Measurements from ENCODE around the gene ADRB2.
"Not testable (repeated sequence)": the region's sequence is repeated elsewhere in the genome, so short reads cannot be mapped to it uniquely, and the experiment has no call there.

ADRB2 gene

DNA sequence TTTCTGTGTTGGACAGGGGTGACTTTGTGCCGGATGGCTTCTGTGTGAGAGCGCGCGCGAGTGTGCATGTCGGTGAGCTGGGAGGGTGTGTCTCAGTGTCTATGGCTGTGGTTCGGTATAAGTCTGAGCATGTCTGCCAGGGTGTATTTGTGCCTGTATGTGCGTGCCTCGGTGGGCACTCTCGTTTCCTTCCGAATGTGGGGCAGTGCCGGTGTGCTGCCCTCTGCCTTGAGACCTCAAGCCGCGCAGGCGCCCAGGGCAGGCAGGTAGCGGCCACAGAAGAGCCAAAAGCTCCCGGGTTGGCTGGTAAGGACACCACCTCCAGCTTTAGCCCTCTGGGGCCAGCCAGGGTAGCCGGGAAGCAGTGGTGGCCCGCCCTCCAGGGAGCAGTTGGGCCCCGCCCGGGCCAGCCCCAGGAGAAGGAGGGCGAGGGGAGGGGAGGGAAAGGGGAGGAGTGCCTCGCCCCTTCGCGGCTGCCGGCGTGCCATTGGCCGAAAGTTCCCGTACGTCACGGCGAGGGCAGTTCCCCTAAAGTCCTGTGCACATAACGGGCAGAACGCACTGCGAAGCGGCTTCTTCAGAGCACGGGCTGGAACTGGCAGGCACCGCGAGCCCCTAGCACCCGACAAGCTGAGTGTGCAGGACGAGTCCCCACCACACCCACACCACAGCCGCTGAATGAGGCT lies at the start of gene ADRB2:
Gene ADRB2, plus strand, starts transcription at position 559 of the 686 bp plus-strand sequence. CDS start 221 bp downstream, outside the sequence.
- peak; percentile 72 for DNase-seq (ENCODE audit: low read depth, low spot score)

DNA sequence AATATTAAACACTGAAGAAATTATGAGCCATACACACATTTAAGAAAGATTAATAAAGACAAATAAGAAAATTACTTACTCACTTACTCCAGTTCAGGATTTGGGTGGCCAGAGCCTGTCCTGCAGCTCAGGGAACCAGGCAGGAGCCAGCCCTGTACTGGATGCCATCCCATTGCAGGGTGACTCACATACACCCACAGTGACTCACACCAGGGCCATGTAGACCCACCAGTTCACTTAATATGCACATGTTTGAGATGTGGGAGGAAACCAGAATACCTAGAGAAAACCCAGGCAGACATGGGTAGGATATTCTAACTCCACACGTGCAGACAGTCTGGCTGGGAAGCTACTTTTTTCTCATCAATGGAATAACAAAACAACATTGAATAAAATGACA lies 49.6 kb upstream of the ADRB2 start:
- DNase-seq (ENCODE audit: low read depth, low spot score), result no peak

DNA sequence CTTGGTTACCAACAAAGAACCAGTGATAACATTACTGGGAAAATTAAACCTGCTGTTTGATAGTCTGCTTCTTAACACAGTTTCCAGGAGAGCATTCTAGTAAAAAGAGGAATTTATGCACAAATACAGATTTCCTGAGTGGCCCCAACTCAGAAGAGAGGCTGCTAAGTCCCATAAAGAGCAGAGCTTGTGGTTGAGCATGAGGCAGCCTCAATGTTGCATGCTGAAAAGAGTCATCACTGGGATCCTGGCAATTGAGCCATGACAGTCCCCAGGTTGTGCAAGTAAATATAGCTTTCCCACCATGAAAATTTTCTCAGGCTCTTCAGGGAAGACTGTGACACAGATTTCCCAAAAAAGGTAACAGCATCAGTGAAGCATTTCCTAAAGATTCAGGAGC lies 47.5 kb upstream of the ADRB2 start:
- no peak for DNase-seq (ENCODE audit: low read depth, low spot score)

DNA sequence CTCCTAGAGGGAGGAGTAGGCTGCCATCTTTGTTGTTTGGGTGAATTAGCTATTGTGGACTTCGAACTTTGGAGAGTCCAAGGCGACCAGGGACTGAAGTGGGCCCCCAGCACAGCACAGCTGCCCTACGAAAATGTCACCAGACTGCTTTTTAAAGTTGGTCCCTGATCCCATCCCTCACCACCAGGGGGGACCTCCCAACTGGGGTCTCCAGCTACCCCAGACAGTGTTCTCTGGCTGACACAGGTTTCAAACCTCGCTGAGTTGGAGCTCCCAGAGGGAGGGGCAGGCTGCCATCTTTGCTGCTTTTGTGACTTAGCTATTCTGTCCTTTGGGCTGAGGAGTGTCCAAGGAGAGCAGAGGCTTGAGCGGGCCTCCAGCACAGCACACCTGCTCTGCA lies 45.7 kb upstream of the ADRB2 start:
- DNase-seq (ENCODE audit: low read depth, low spot score), result no peak

DNA sequence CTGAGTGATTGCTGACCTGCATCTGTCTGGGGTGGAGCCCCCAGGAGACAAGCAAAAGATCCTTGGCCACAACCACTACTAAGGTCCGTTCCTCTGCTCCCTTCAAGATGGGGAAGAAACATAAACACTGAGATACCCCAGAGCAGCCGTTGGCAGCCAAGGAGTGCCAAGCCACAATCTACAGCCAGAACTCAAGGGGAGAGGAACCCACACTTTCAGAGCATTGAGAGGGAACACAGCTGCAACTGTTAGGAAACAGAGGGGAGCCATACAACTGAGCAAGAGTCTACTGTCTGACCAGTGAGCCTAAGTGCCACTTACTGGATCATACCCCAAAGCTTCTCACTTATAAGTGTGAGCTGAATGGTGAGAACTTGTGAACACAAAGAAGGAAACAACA lies 44.6 kb upstream of the ADRB2 start:
- no peak for DNase-seq (ENCODE audit: low read depth, low spot score)

DNA sequence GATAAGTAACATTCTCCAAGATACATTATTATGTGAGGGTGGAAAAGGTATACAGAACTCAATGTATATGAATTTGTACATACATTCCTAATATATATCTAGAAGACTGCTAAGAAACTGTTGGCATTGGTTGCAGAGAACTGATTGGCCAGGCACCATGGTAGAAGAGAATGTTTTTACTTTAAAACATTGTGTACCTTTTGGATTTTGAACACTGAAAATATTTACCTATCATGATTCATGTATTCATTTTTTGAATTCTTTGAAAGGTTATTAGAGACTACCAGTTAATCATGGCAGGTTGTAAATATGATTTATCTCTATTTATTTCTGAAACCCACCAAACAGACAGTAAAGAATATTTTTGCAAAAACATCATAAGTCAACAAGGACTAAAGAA lies 41.2 kb upstream of the ADRB2 start:
- DNase-seq (ENCODE audit: low read depth, low spot score), result no peak

DNA sequence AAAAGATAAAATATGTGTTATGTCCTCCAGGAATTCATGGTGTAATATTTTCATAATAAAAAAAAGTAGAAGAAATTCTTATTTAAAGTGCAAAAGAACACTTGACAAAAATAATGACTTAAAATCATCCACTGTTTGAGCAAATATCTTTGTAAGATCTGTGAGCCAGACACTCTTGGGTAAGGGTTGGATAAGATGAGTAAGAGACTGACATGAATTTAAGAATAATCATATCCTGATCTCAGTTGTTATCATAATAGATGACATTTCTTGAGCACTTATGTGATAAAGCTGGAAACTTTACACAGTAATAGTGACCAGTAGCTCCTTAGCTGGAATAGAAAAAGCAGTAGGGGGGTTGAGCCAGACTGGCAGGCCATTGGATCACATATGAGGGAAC lies 40.0 kb upstream of the ADRB2 start:
- DNase-seq (ENCODE audit: low read depth, low spot score), result no peak

DNA sequence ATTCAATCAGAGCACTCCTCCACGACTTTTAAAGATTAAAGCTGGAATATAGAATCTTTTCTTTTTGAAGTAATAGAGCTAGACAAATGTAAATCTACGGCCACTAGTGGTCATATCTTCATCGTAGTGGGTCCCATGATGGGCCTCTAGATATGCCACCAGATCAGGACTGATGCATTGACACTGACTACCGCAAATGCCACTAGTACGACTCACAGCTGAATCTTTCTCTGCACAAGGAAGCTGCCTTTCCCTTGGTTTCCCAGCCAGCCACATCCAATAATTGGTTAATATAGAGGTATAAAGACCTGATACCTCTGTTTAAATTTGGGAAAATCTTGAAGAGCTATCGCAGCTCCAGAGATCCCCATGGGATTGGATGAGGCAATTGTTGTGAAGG lies 37.8 kb upstream of the ADRB2 start:
- no peak for DNase-seq (ENCODE audit: low read depth, low spot score)

DNA sequence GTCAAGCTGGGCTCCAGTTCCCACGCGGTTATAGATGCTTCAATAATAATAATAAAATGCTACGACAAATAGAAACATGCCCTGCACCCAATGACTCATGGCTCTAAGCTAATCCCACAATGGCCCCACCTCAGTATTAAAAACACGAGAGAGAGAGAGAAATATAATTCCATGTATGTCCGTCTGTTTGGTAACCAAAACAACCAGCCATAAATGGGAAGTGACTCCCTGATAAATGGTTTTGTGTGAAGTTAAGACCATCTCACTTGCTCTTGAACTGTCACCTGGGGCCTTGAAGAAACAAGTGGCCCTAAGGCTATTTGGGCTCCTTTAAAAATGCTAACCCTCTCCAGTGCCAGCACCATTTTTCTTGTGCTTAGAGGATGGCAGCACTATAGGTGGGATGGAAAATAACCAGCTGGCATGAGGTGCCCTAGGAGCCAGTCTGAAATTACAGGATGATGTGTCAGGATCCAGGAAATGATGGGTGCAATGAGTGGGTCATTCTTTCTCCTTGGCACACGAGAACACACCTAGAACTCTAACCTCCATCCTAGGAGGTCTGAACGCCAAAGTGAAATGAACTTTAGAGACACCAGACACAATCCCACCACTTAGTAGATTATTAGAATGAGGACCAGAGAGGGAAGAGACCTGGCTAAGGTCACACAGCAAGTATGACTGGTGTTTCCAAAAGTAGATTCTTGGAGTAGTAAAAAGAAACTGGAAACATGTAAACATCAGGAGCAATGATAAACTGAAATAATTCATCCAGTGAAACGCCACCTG lies 35.7 kb upstream of the ADRB2 start:
- DNase-seq (ENCODE audit: low read depth, low spot score), result no peak

DNA sequence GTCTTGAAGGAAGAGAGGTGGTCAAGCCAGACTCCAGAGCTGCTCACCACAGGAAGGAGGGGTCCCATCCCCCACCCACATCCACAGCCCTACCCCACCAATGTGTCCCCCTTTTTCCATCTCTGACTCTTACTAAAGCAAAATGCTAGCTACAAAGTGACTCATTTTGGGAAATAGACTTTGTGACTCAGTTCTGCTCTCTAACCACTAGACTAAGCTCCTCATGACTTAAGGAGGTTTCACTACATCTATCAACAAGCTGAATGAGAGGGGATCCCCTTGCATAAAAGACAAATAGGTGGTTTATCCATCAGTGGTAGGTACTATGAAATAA lies 35.1 kb upstream of the ADRB2 start:
- DNase-seq (ENCODE audit: low read depth, low spot score), result no peak

DNA sequence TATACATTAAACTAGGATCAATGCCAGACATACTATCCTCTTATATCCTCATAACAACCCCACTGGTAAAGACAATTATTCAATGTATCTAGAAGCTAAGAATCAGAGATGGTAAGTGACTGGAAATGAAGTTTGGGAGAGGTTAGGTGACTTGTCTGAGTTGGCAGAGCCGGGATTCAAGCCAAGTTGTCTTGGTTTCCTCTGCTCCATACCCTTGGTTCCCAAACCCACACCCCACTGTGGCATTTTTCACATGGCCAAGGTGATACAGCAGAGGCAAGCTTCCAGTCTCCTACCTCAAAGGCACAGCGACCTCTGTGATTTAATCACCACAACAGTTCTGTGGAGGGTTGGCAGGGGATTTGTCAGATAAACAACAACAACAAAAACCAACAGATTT lies 34.7 kb upstream of the ADRB2 start:
- no peak for DNase-seq (ENCODE audit: low read depth, low spot score)

DNA sequence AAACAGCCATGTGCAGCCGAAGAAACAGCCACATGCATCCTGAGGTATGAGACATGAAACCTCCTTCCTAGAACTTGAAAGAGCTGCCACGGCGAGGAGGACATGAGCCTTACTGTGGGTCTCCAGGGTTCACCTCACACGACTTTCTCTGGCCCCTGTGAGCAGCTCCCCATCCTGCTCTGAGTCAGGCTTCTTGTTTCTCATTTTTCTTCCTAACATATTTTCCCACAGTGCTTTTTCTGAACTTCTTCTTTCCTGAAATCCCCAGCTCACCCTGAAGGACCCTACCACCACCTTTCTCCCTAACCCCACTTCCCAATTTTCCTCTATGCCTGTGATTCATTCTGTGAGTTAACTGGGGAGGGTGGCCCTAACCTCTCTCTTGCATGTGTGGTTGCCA lies 33.7 kb upstream of the ADRB2 start:
- DNase-seq (ENCODE audit: low read depth, low spot score), result no peak

DNA sequence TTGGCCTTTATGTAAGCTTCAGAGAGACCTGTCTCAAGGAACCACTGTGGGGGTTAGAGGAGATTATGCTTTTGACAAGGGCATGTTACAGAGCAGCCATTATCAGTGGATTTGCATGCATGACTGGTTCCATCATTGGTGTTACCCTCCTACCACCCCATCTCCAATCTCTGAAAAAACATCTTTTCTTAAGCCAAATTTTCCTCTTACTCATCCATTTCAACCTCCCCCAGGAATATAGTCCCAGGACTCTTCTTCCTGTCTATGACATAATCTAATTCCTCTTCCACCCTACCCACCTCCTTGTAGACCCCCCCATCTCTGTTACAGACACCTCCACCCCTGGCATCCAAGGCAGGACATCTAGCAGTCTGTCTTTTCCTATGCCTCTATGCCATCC lies 33.1 kb upstream of the ADRB2 start:
- no peak for DNase-seq (ENCODE audit: low read depth, low spot score)

DNA sequence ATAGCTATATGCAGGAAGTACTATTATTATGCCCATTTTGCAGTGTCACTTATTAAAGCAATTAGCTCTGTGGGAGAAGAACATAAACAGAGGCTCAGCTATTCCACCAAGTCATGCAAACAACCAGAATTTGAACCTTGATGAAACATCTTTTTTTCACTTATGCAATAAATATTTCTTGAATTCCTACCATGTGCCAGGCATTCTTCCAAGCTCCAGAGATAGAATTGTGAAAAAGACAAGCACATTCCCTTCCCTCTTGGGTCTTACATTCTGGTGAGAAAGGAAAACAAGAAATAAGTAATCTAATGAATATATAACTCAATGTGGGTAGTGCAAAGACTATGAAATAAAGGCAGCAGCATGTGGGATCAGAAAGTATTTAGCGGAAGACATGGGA lies 32.1 kb upstream of the ADRB2 start:
- DNase-seq (ENCODE audit: low read depth, low spot score), result no peak

DNA sequence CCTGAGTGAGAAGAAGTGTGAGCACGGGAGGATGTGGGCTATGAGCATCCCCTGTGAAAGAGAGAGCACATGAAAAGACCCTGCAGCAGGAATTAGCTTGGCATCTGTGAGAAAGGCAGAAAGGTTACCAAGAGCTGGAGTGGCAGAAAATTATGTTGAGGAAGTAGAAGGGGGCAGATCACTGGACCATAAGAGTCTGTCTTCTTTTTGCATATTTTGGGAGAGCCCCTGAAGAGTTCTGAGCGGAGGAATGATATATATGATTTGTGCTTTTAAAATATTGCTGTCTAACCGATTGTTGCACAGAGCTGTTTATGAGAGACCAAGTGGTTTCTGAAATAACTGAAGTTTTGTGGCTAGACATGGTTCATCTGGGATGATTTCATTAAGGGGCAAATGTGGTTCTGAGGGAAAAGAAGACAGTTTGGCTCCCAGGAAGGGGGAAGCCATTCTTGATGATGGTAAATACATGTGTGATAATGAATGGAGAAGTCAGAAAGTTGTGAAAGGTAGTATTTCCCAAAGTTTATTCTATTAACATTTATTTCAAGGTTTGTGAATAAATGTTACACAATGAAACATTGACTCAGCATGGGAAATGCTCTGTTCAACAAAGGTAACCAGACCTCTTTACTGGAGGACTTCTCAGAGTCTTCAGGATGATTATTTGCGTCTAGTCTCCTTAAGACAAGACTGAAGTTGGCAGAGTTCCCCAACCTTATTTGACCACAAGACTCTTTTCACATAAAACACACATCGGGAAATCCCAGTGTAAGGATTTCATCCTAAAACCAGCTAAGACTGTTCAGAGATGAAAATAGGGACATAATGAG lies 31.5 kb upstream of the ADRB2 start:
- no peak for DNase-seq (ENCODE audit: low read depth, low spot score)

DNA sequence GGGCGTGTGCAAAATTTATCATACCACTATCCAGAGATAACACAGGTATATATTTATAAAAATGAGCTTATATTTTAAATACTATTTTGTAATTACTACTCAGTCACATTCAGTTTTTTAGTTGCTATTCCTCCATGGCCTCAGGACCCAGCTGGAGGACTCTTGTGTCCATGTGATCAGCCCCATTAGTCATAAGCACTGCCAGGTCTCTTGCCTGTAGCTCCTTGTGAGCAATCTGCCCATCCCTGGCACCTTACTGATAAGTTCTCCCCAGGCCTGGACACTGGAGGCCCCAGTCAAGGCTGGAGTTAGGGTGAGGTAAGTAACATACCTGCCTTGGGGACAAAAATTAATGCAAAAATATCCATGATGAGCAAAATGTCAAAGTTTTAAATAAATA lies 29.5 kb upstream of the ADRB2 start:
- no peak for DNase-seq (ENCODE audit: low read depth, low spot score)

DNA sequence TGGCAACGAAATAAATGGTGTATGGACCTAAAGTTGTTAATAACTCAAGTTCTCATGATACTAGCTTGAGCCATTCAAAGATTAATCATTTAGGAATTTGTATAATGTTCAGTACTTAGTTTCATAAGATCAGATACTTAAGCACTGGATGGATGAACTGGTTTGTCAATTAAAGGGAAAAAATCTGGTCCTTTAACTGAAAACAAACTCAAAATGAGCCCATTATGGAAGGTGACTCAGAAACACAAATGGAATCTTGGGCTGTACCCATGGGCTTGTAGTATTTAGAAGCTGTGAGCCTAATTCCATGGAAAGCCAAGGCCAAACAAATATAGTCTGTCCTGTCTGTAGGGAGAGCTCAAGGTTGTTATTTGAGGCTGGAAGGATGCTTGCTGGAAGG lies 27.6 kb upstream of the ADRB2 start:
- no peak for DNase-seq (ENCODE audit: low read depth, low spot score)

DNA sequence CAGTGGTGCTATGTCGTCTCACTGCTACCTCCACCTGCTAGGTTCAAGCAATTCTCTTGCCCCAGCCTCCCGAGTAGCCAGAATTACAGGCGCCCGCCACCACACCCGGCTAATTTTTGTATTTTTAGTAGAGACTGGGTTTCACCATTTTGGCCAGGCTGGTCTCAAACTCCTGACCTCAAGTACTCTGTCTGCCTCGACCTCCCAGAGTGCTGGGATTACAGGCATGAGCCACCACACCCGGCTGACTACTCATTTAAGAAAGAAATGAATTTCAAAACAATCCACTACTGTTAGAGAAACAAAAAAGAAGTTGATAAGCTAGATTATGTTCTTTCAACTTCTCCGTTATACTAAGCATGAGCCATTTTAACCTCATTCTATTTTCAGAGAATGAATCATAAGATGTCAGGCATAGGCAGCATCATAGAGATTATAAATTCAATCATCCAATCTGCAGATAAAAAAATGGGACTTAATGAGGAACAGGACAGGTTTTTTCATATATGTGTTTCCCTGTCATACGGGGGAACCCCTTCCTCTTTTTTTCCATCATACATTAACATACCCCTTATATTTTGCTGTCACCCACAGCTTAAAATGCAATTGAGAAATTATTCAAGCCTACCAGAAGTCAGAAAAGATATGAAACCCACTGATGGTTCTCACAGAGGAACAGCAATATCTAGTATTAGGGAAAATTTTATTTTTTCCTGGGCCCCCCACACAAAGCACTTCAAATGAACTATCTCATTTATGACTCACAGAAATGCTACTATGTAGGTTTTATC lies 26.5 kb upstream of the ADRB2 start:
- DNase-seq (ENCODE audit: low read depth, low spot score), result no peak

DNA sequence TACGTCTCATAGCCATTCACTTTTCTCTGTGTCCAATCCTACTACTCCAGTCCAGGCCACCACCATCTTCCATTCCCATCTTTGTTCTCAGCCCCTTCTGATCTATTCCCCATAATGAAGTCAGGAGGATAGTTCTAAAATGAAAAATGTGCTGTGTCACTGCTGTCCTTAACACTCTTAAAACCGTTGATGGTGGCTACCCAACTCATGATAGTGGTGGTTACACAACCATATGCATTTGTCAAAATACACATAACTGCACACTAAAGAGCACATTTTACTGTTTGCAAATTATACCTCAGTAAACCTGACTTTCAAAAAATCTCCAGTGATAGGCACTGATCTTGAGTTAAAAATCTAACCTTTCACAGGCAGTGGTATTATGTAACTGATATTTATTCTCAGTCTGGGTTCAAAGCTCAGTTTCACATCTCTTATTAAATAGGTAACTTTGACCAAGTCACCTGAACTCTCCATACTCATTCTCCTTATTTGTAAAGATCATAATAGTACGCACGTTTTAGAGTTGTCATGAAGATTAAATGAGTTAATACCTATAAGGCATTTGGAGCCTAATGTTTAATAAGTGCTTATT lies 24.6 kb upstream of the ADRB2 start:
- DNase-seq (ENCODE audit: low read depth, low spot score), result no peak

DNA sequence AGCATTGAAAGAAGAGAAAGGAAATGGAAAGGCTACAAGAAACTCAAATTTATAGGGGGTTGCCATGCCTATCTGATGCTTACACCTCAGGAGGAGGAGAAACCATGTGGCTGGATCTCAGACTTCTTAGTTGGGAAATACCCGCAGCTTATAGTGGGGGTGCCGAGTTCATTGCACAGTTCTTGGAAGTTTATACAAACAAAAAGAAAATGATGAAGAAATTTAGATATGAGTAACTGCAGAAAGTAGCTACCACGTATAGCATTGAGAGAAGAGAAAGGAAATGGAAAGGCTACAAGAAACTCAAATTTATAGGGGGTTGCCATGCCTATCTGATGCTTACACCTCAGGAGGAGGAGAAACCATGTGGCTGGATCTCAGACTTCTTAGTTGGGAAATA lies 23.0 kb upstream of the ADRB2 start:
- not testable (repeated sequence) for DNase-seq (ENCODE audit: low read depth, low spot score)

DNA sequence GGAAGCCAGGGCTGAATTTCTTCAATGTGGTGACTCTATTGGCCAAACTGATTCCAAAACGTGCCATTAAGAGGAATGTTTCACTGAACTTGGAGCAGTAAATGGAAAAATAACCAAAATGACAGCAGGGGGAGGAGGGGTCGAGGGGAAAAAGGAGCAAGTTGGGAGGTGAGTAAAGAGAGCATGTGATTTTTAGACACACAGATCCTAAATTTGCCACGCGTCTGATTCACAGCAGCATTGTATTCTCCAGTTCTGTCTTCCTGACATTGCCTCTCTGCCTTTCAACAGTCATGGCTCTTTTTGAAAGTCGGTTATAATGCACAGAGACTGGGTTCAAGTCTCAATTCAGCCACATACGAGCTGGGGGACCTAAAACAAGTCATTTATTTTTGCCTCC lies 22.0 kb upstream of the ADRB2 start:
- DNase-seq (ENCODE audit: low read depth, low spot score), result no peak

Measured in iPS DF 19.7 (cell line).